HG03354 (cell line): Measurements from ENCODE around the gene LRPAP1.
"Not testable (repeated sequence)": the region's sequence is repeated elsewhere in the genome, so short reads cannot be mapped to it uniquely, and the experiment has no call there.

Experiments
- ATAC-seq: cut with Tn5 transposase; IDR thresholded peaks from one replicate; pipeline ENCODE4 v1.9.1; 2021; ENCODE audit warnings: mild to moderate bottlenecking; ENCODE audit not compliant: unreplicated experiment, poor library complexity, severe bottlenecking

The LRPAP1 gene

GRCh38 chr4:3521621-3522325, 10.4 kb downstream of the LRPAP1 start:
- no peak for ATAC-seq

GRCh38 chr4:3520796-3521600, 11.2 kb downstream of the LRPAP1 start:
- ATAC-seq, result no peak

DNA sequence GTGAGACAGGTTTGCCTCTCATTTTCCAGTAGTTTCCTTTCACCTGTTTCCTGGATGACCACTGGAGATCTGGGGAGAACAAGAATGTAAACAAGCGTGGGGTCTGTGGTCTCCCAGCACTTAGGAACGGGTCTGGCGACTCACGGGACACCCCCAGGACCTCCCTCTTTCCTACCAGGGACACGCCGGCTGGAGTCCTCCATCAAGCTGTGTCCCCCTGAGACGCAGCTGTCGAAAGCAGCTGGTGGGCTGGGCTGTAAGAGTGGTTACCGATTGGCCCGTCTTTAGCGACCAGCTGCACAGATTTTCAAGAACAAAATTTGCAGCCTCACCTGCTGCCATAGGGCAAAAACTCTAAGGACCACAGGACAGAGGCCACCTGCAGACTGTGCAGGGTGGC, 11.9 kb downstream of the LRPAP1 start:
- ATAC-seq, result no peak

DNA sequence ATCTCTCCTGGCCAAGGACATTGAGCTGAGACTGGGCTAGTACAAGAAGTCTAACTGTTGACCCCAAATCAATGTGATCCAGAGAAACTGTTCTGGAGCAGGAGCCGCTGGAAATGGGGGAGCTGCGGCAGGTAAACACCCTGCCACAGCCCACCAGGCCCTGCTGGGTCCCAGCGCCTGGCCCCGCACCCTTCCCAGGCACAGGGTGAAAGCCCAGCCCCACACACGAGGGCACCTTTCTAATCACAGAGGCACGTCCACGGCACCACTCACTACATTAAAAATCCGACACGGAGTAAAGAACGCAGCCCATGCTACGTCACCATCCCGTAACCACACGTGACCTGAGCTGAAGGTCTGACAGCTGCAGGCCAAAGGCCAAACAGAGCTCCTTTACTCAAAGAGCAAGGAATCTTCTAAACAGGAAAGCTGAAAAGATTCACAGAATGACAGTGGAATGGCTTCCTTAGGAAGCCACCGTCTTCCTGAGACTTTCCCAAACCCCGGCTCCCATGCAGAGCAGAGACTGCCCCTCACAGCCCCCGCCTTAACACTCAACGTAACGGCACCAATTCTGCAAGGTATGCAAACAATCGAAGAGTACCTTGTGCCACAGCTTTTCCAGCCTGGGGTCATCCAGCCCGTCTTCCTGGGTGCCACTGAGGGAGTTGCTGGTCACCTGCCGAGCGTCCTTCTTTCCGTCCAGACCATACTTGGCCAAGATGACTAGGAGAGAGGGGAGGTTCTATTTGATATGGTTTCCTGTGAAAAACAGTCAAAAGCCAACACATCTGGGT, 12.6 kb downstream of the LRPAP1 start:
- ATAC-seq, result no peak

DNA sequence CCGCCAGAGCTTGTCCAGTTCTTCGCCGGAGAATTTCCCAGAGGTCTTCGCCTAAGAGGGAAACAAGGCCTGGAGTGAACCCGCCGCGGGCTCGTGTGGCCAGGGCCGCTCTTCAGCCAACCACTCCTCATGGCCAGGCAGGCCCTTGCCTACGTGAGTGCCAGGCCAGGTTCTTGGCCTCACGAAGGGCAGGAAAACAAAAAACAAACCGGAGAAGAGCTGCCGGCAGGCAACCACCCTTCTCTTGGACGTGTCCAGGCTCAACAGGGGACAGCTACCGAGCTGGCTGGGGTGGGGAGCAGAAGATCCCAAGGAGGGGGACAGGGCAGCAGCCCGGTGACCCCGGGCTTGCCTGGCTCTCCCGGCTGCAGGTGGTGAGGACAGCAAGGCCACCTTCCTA, 13.3 kb downstream of the LRPAP1 start:
- ATAC-seq, result no peak

- ATAC-seq, result no peak
Observed at GRCh38 chr4:3518511-3518880, 13.7 kb downstream of the LRPAP1 start.

DNA sequence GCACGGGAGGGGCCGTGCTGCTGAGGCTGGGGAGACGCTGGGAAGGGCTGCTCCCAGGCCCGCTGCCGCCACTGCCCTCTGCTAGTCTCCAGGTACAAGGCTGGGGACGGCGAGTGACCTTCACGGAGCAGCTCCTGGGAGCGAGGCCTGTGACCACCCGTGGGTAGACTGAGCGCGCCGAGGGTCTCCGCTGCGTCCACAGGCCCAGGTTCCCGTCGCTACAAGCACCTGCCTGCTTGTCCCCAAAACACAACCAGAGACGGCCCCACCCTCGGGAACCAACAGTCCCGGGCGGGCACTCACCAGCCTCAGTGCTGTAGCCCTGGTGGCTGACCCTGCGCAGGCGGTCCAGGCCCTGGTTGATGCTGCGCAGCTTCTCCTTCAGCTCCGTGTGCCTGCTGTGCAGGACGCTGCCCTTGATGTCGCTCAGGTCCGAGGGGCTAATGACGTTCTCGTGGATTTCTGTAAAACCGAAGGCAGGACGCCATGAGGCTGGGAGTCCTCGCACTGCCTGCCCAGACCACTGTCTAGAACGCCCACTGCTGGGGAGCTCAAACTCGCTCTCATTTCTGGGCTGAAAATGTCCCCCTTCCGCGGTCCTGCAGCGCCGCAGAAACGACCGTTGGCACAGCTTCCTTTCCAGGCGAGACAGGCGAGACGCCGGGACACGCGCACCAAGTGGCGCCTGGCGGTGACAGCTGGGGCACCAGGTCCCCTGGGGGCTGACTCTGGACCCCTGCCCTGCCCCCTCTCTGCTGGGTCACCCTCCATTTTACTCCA, 14.3 kb downstream of the LRPAP1 start:
- no peak for ATAC-seq

- ATAC-seq, result no peak
Observed at GRCh38 chr4:3516836-3517730, 15.1 kb downstream of the LRPAP1 start.

DNA sequence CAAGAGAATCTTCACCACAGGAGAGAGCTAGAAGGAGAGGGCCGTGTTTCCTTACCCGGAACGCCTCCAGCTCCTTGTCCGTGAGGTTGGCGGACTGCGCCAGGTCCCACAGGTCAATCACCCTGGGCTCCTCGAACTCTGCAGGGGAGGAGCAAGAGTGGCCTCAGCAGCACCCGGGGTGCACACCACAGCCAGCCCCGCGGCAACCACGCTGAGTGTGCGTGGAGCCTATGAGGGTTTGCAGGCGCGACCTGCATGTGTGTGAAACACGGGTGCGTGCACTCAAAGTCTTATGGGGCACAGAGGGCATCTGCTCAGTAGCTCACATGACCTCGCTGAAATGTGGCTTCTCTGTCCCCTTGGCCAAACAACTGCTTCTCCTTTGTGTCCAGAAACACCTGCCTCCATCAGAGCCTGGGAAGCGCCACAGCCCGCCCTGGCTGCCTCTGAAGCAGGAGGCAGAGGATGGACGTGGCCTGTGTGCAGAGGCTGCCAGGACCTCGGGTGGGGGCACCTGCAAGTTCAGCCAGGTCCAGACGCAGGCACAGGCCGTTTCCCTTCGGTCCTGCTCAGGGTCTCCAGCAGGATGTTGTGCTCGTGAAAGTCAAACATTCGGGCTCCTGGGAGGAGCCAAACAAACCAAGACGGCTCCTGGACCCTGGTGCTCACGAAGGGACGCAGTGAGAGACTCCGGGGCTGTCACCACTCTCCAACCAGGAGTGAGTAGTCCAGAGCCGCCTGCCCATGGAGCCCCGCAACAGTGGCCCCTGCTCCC, 16.0 kb downstream of the LRPAP1 start:
- ATAC-seq, result no peak

- no peak for ATAC-seq
Observed at GRCh38 chr4:3515646-3516045, 16.6 kb downstream of the LRPAP1 start.

DNA sequence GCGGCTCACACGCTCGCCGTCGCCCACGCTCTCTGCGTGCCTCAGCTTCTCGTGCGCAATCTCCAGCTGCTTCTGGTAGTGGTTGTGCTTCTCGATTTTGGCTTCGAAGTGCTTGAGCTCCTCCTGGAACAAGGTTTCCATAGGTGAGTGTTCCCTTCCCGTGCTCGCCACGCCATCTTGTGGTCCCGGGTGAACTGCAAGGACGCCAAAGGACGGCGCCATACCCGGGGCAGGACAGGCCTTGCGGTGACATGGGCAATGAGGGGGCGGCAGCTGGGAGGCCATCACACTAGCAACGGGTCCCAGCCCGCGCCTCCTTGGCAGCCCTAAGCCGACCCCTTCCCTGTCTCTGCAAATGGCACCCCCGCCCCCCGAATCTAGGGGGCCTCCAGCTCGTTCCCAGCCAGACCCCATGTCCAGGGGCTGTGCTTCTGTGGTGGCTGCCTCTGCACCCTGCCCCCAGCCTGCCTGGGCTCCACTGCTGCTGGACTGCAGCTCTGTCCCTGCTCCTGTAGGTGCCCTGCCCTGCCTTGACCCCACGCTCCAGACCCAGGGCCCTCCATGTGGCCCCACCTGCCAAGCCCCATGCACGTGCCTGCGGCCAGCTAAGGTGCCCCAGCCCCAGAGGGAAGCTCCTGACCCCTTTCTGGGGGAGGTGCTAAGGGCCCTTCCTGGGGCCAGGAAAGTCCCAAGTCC, 17.3 kb downstream of the LRPAP1 start:
- ATAC-seq, result no peak

DNA sequence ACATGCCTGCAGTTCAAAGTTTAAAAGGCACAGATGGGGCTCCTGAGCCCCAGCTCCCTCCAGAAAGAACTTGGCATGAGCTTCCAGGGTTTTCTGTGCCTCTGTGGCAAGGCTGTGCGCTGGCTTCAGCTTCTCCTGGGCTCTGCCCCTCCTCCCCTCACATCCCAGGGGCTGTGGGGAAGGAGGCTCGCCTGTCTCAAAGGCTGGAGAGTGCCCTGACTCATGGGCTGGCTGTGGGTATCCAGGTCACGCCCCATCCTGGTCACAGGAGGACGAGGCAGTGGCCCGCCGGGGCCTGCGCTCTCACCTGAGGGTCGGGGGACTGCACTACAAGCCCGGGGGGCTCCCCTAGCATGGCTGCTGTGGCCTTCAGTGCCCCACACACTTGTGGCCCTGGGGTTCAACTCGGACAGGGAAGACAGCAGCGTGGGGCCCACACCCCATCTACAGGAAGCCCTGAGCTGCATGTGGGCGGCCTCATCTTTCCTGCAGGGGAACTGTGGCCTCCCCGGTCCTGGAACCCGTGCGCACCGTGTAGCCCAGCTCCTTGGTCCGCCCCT, 17.9 kb downstream of the LRPAP1 start:
- no peak for ATAC-seq

GRCh38 chr4:3513807-3514206, 18.4 kb downstream of the LRPAP1 start:
- no peak for ATAC-seq

DNA sequence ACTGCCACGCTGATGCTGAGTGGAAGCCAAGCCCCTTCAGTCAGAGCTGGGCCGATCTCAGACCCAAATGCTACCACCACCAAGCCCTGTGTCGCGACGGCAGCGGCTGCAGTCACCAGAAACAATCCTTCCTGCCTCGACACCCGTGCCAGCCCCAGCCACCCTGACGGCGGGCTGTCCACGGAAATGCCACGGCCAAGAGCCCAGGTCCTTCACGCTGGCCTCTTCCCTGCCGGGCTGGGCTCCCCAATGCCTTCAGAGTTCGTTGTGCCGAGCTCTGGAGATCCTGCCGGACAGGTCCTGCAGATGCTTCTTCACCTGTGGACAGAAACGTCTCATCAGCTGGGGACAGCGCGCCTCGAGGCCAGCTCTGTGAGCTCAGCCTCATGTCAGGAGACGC, 19.5 kb downstream of the LRPAP1 start:
- ATAC-seq, result no peak

GRCh38 chr4:3512279-3512678, 19.9 kb downstream of the LRPAP1 start:
- ATAC-seq, result no peak

GRCh38 chr4:3511601-3512000, 20.6 kb downstream of the LRPAP1 start:
- ATAC-seq, result not testable (repeated sequence)

DNA sequence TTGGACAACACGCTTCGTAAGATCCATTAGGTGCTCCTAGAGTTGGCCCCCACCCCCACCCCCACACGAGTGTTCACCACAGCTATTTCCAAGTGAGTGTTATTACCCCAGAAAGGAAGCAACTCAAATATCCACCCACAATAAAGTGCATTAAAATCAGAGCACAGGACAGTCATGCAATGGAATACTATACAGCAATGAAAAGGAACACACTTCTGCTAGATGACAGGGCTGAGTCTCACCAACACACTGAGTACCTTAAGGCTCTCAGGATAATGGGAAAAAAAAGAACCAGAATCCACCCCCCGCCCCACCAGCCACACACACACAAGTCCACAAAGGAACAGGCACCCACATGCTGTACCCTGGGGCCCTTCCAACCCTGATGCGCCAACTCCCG, 21.0 kb downstream of the LRPAP1 start:
- ATAC-seq, result no peak
